Left ventricle myocardium inferior (tissue), 1 donor: ENCODE results near the gene OAS1. TPM values are rescaled to one million over a fixed set of nuclear protein-coding genes. Genes with fewer than 3 reads are reported as not detected.

Source experiments
- DNase-seq: peaks from one replicate; pipeline ENCODE4 v3.0.0-alpha.2; 2020
- H3K27ac ChIP-seq: fragments of 200-600 bp; replicated peaks from 2 replicates; pipeline ENCODE4 v1.8.0; 2021
- H3K27me3 ChIP-seq: fragments of 200-600 bp; 2 replicates; pipeline ENCODE4 v1.8.0; 2021; ENCODE audit warnings: low read depth
- H3K36me3 ChIP-seq: fragments of 200-600 bp; 2 replicates; pipeline ENCODE4 v1.8.0; 2021
- H3K4me1 ChIP-seq: fragments of 200-600 bp; 2 replicates; pipeline ENCODE4 v1.8.0; 2021
- H3K4me3 ChIP-seq: fragments of 200-600 bp; 2 replicates; pipeline ENCODE4 v1.8.0; 2021; ENCODE audit warnings: mild to moderate bottlenecking, moderate library complexity
- H3K9me3 ChIP-seq: fragments of 200-600 bp; replicated peaks from 2 replicates; pipeline ENCODE4 v1.8.0; 2021
- CTCF ChIP-seq: fragments of 200-600 bp; IDR thresholded peaks from 2 replicates; pipeline ENCODE4 v1.8.0; 2021; ENCODE audit warnings: antibody characterized with exemption, mild to moderate bottlenecking, borderline replicate concordance
- intact Hi-C: fragments of 100-400 bp; cut with micrococcal nuclease; formaldehyde crosslinking; loops from one replicate; pipeline ENCODE4 v1.11.0; 2022
- total RNA-seq: library from RNA; stranded (reverse); fragmentation: NEBNext Ultra II Directional; extraction: Animal tissue kit (Norgen Biotek cat#: 25700); gene quantifications from one replicate; pipeline ENCODE4 v1.2.1, GENCODE V29; 2021
- donor health status: DM: no; HTN: yes; CAD: no; lungs with severe emphysema.

OAS1 gene
- total RNA-seq, 1 donor from 2014 or later: 4.8 TPM

GRCh38 chr12:112930350-112930749, 23.6 kb downstream of the OAS1 start:
- no peak for TF ChIP-seq CTCF

GRCh38 chr12:112932485-112933128, 25.8 kb downstream of the OAS1 start:
- Histone ChIP-seq H3K4me1 (no peaks in the 10 kb centered on the region), H3K27me3 (no peaks in the 10 kb centered on the region), H3K36me3 (peaks cover 5% of the 10 kb centered on the region), H3K4me3 (no peak overlapping the region), H3K9me3 (peaks cover 17% of the 10 kb centered on the region), H3K27ac (no peak overlapping the region)
- no peak for TF ChIP-seq CTCF
- no peak for DNase-seq
- intact Hi-C loops: no loop called here

More at GRCh38 chr12:112930350-112930749, 23.6 kb downstream of the OAS1 start:
- Histone ChIP-seq H3K27ac (no peak overlapping the region), H3K4me1 (no peaks in the 10 kb centered on the region), H3K9me3 (peaks cover 8% of the 10 kb centered on the region), H3K36me3 (peaks cover 5% of the 10 kb centered on the region), H3K4me3 (no peak overlapping the region), H3K27me3 (no peaks in the 10 kb centered on the region)
- DNase-seq: no peak
- intact Hi-C loops: no loop called here

GRCh38 chr12:112933129-112933505, 26.4 kb downstream of the OAS1 start:
- no peak for DNase-seq
- H3K27ac ChIP-seq: no peak overlapping the region
- H3K4me3 ChIP-seq: no peak overlapping the region
- peaks cover 4% of the 10 kb centered on the region for H3K36me3 ChIP-seq
- H3K4me1 ChIP-seq: no peaks in the 10 kb centered on the region
- TF ChIP-seq CTCF: no peak
- no peaks in the 10 kb centered on the region for H3K27me3 ChIP-seq
- intact Hi-C loops: no loop called here
- H3K9me3 ChIP-seq: peaks cover 15% of the 10 kb centered on the region

GRCh38 chr12:112936264-112936663, 29.5 kb downstream of the OAS1 start:
- no peak for TF ChIP-seq CTCF
- no peaks in the 10 kb centered on the region for H3K36me3 ChIP-seq
- H3K4me3 ChIP-seq: no peak overlapping the region
- no peak for DNase-seq
- no peak overlapping the region for H3K27ac ChIP-seq
- H3K9me3 ChIP-seq: peaks cover 11% of the 10 kb centered on the region
- H3K4me1 ChIP-seq: peaks cover 20% of the 10 kb centered on the region
- H3K27me3 ChIP-seq: peaks cover 20% of the 10 kb centered on the region
- intact Hi-C loops: no loop called here

GRCh38 chr12:112936927-112937326, 30.2 kb downstream of the OAS1 start:
- intact Hi-C loops: no loop called here
- H3K4me3 ChIP-seq: no peak overlapping the region
- peaks cover 20% of the 10 kb centered on the region for H3K4me1 ChIP-seq
- DNase-seq: no peak
- no peak for TF ChIP-seq CTCF
- H3K36me3 ChIP-seq: no peaks in the 10 kb centered on the region
- H3K9me3 ChIP-seq: peaks cover 11% of the 10 kb centered on the region
- H3K27ac ChIP-seq: peak overlapping the region; percentile 87
- H3K27me3 ChIP-seq: peaks cover 26% of the 10 kb centered on the region
